ENCODE data around the gene IRX6.

DNA sequence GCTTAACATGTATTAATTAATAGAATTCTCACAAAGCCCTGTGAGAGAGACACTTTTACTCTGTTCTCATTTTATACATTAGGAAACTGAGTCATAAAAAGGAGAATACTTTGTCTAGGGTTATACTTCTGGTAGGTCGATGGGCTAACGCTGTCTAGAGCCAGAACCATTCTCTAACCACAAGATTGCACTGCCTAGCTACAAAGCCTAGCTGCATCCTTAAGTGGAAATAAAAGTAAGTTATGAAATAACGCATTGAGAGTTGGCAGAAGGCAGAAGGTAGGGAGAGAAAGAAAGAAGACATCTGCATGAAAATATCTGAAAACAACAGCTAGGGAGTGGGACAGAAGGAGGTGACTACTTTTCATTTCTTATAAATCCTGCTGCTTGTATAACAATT, 33.2 kb downstream of the IRX6 start:
- TF ChIP-seq, protein P1, sequence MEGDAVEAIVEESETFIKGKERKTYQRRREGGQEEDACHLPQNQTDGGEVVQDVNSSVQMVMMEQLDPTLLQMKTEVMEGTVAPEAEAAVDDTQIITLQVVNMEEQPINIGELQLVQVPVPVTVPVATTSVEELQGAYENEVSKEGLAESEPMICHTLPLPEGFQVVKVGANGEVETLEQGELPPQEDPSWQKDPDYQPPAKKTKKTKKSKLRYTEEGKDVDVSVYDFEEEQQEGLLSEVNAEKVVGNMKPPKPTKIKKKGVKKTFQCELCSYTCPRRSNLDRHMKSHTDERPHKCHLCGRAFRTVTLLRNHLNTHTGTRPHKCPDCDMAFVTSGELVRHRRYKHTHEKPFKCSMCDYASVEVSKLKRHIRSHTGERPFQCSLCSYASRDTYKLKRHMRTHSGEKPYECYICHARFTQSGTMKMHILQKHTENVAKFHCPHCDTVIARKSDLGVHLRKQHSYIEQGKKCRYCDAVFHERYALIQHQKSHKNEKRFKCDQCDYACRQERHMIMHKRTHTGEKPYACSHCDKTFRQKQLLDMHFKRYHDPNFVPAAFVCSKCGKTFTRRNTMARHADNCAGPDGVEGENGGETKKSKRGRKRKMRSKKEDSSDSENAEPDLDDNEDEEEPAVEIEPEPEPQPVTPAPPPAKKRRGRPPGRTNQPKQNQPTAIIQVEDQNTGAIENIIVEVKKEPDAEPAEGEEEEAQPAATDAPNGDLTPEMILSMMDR (IDR thresholded peaks at IDR 0.05) = no peak
- no peak for TF ChIP-seq POLR2A (IDR thresholded peaks at IDR 0.05)

Measured in Peyer's patch (tissue), 4 donors.